K562 (cell line): ENCODE results near the gene BRICD5. TPM values are rescaled to one million over a fixed set of nuclear protein-coding genes. Genes with fewer than 3 reads are reported as not detected.
A peak's percentile ranks its signal among the peaks of the same experiment; 100 is the strongest.

Source experiments
- ARID1B ChIP-seq: fragments of 450-650 bp; IDR thresholded peaks from 2 replicates; pipeline ENCODE4 v1.6.1; 2016; ENCODE audit warnings: antibody characterized with exemption, mild to moderate bottlenecking, inconsistent platforms
- CAMTA2 ChIP-seq: fragments of 250-450 bp; sonication (Bioruptor Pico); conservative IDR thresholded peaks from 2 replicates; pipeline ENCODE4 v1.5.1; 2022
- CXXC5 ChIP-seq: fragments of 250-450 bp; sonication (Bioruptor Pico); IDR thresholded peaks from 2 replicates; pipeline ENCODE4 v1.8.0; 2022; ENCODE audit warnings: inconsistent platforms, mild to moderate bottlenecking, moderate library complexity
- E2F5 ChIP-seq: sonication (generic); formaldehyde crosslinking; IDR thresholded peaks from 2 replicates; pipeline ENCODE4 v1.8.0; 2022; ENCODE audit warnings: mild to moderate bottlenecking, missing genetic modification reagents
- ETV6 ChIP-seq, 3 experiments: fragments of 150-350 bp in 1 of 3; sonication (generic) in 1 of 3; formaldehyde crosslinking in 1 of 3; IDR thresholded peaks; 2 replicates each; pipeline versions ENCODE4 v1.6.1 to v1.8.0; 2014 to 2022; ENCODE audit warnings: borderline replicate concordance in 2 of 3, low read depth in 2 of 3, antibody characterized with exemption in 1 of 3, low read length in 1 of 3, mild to moderate bottlenecking in 1 of 3, missing genetic modification reagents in 1 of 3
- FOXO4 ChIP-seq: fragments of 450-650 bp; formaldehyde crosslinking; IDR thresholded peaks from 2 replicates; pipeline ENCODE4 v1.4.0; 2020; ENCODE audit warnings: mild to moderate bottlenecking, moderate library complexity
- JUN ChIP-seq, 2 experiments: sonication (generic) in 1 of 2; formaldehyde crosslinking in 1 of 2; IDR thresholded peaks; 2 replicates each; pipeline versions ENCODE4 v1.6.1 to v1.8.0; 2012 to 2022; ENCODE audit warnings: borderline replicate concordance in 2 of 2, mild to moderate bottlenecking in 2 of 2, improper control_type of control experiment in 1 of 2, low read depth in 1 of 2, low read length in 1 of 2, missing genetic modification reagents in 1 of 2
- KAT7 ChIP-seq: sonication (generic); formaldehyde crosslinking; IDR thresholded peaks from 2 replicates; pipeline ENCODE4 v1.8.0; 2022; ENCODE audit warnings: missing genetic modification reagents, mild to moderate bottlenecking, borderline replicate concordance
- KLF13 ChIP-seq: fragments of 450-650 bp; IDR thresholded peaks from 2 replicates; pipeline ENCODE4 v1.6.1; 2016; ENCODE audit warnings: missing genetic modification characterization, low read depth, mild to moderate bottlenecking, missing compliant biosample characterization, moderate library complexity, borderline replicate concordance
- MLLT1 ChIP-seq, 2 experiments: fragments of 450-650 bp; IDR thresholded peaks; 2 replicates each; pipeline ENCODE4 v1.6.1; 2016
- PKNOX1 ChIP-seq: fragments of 450-650 bp; IDR thresholded peaks from 2 replicates; pipeline ENCODE4 v1.6.1; 2016
- RHOXF2B ChIP-seq: fragments of 250-450 bp; sonication (Bioruptor Pico); conservative IDR thresholded peaks from 2 replicates; pipeline ENCODE4 v1.5.1; 2021
- STAG1 ChIP-seq: sonication (generic); formaldehyde crosslinking; IDR thresholded peaks from 2 replicates; pipeline ENCODE4 v1.5.0; 2020; ENCODE audit warnings: missing genetic modification reagents, borderline replicate concordance
- U2AF1 ChIP-seq: fragments of 200-400 bp; formaldehyde crosslinking; optimal IDR thresholded peaks from 2 replicates; pipeline ENCODE3; 2017; ENCODE audit warnings: mild to moderate bottlenecking, low read depth, low read length, moderate library complexity
- ZFP1 ChIP-seq: fragments of 450-650 bp; formaldehyde crosslinking; IDR thresholded peaks from 2 replicates; pipeline ENCODE4 v1.4.0; 2020; ENCODE audit warnings: mild to moderate bottlenecking, mixed read lengths
- ZNF324 ChIP-seq: fragments of 250-450 bp; sonication (Bioruptor Pico); IDR thresholded peaks from 2 replicates; pipeline ENCODE4 v1.4.0; 2020; ENCODE audit warnings: mild to moderate bottlenecking
- ZNF408 ChIP-seq: fragments of 250-450 bp; sonication (Bioruptor Pico); IDR thresholded peaks from 2 replicates; pipeline ENCODE4 v1.4.0; 2020; ENCODE audit warnings: low read depth, mild to moderate bottlenecking, moderate library complexity
- ZNF695 ChIP-seq: fragments of 450-650 bp; formaldehyde crosslinking; IDR thresholded peaks from 2 replicates; pipeline ENCODE4 v1.4.0; 2020; ENCODE audit warnings: mild to moderate bottlenecking, moderate library complexity
- ZNF699 ChIP-seq: fragments of 250-450 bp; sonication (Bioruptor Pico); IDR thresholded peaks from 2 replicates; pipeline ENCODE4 v1.8.0; 2021; ENCODE audit warnings: mild to moderate bottlenecking, moderate library complexity; ENCODE audit not compliant: insufficient replicate concordance
- polyA plus RNA-seq, 8 experiments: library from polyadenylated mRNA; depleted of rRNA in 4 of 8; stranded (reverse) in 5 of 8; unstranded in 3 of 8; fragments of >200 nt; fragmentation: Nextera tagmentation in 2 of 8; fragmentation: Illumina TruSeq in 1 of 8; extraction: Ambion mirVana in 2 of 8; extraction: Trizol in 1 of 8; gene quantifications; 2 replicates each; pipeline versions ENCODE4 v1.2.1 to v1.2.3, GENCODE V29; 2011 to 2014; ENCODE audit warnings: inconsistent platforms in 1 of 8, missing spikeins in 1 of 8
- total RNA-seq, 7 experiments: library from RNA; depleted of rRNA in 6 of 7; stranded (reverse); fragments of >200 nt in 6 of 7; fragmentation: Illumina TruSeq in 2 of 7; extraction: Trizol in 2 of 7; gene quantifications; 2 replicates each; pipeline versions ENCODE4 v1.2.1 to v1.2.3, GENCODE V29; 2011 to 2021; ENCODE audit warnings: low replicate concordance in 1 of 7

Gene BRICD5
- total and polyA plus RNA-seq, 9 of the 15 experiments (the other 6 are each of a cell fraction or from before 2014, with no cell fraction given) = 0.24 to 15.1 (median 2.4) TPM; not detected in 1

- TF ChIP-seq PKNOX1 (peak; percentile 68), U2AF1 (no peak), ZNF408 (CRISPR knock-in tag) (no peak), ETV6 (IDR thresholded peaks at IDR 0.05; ENCODE audit: borderline replicate concordance in 1 of 2, low read depth in 2 of 2, low read length in 1 of 2) (no peak), ETV6 (CRISPR knock-in tag; IDR thresholded peaks at IDR 0.05; ENCODE audit: borderline replicate concordance) (no peak), FOXO4 (CRISPR knock-in tag) (no peak), MLLT1 (IDR thresholded peaks at IDR 0.05) (0 out of 4 replicates have a peak, but pooled peaks of 1 of the 2 experiments have one; percentile 25), STAG1 (CRISPR knock-in tag) (no peak), E2F5 (CRISPR knock-in tag) (no peak), RHOXF2B (no peak), CXXC5 (peak; percentile 31; the same call in 1 of the 2 replicates), CAMTA2 (no peak), ZNF324 (CRISPR knock-in tag) (no peak), ZNF699 (CRISPR knock-in tag) (no peak), KLF13 (no peak), JUN (IDR thresholded peaks at IDR 0.05; ENCODE audit: borderline replicate concordance, low read depth, low read length) (no peak), JUN (CRISPR knock-in tag; IDR thresholded peaks at IDR 0.05; ENCODE audit: borderline replicate concordance) (no peak), ZNF695 (no peak), ARID1B (peak; percentile 20), ZFP1 (CRISPR knock-in tag) (no peak), KAT7 (CRISPR knock-in tag) (no peak)
These were observed 1.2 kb downstream of the BRICD5 start (continued) for GRCh38 chr16:2209258-2210008.
